TTC549 (cell line): Measurements from ENCODE around the gene VGLL1.

Experiments used
- FAIRE-seq: peaks from 2 replicates; lab custom pipeline; 2012; peaks lifted over from hg19 to GRCh38; lab: Jason Lieb, UNC

The VGLL1 gene

DNA sequence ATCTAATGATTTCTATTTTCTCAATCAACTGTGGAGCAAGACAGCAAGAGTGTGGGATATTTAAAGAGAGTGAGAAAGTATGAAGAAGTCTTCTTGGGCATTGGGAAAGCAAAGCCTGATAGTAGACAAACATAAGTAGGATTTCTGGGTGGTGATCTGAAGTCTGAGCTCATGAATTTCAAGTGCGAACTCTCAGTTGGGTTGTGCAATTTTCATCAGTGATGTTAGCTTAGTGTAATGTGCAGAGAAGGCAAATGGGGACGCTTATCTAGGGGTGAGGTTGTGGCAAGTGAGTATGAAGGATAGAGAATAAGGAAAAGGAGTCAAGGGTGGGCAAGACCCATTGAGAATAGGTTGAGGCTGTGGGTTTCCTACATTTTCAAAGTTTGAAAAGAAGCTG, 23.7 kb downstream of the VGLL1 start:
- FAIRE-seq = no peak

DNA sequence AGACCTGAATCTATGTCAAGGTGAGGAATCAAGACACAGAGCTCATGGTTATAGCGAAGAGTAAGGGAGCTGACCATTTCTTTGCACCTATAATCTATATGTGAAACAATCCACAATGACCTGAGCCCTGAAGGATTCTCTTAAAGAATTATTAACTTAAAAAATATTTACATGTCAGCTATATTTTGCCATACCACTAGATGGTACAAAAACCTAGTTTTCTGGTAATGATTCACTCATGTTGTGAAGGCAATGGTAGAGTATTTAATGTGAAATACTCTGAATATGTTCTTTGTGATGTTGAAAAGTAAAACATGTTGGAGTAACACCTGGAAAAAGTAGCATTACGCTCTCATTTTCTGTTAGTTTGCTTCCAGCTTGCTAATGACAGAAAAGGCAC, 40.0 kb downstream of the VGLL1 start:
- FAIRE-seq = no peak

DNA sequence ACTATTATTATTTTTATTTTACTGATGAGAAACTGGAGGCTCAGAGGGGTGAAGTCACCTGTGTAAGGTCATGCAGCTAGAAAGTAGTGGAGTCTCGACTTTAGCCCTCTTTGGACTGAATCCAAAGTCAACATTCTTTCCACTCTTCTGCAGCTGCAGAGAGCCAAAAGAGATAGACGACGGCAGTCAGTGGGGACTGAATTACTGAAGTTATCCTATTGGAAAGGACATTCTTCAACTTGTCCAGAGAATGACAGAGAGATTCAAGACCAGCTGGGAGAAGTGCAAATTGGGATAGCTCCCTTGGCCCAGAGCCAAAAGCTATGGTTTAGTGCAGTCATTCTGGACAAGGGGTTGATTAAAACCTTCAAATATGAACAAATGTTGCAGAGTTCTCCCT, 42.5 kb downstream of the VGLL1 start:
- FAIRE-seq = no peak

DNA sequence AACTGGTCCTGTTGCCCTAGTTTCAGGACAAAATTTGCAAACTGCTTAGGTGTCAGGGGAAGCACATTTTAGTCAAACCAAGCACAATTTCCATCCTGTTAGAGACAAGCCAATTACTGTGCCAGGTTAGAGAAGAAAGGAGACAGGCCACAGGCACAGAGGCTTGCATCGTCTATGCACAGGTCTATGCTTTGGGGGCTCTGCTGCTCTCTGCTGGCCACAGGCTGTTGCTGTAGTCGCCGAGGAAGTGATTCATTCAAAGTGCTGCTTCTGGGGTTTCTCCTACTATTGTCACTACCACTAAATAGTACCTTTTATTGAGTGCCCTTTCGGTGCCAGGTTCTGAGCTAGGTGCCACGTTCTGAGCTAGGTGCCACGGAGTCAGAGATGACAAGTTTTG, 45.5 kb downstream of the VGLL1 start:
- FAIRE-seq = no peak

DNA sequence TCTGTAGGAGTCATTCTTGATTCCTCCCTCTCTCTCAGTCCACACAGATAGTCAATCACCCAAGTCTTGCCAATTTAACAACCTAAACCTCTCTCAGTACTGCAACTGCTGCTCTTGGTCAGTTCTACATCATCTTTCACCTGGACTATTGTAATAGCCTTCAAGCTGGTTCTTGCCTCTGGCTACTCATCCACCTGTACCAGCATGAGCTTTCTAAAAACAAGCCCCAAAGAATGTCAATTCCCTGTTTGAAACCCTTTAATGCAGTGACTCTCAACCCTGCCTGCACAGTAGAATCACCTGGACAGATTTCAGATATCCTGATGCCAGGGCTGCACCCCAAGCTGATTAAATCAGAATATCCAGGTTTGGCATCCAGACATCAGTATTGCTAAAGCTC, 48.3 kb downstream of the VGLL1 start:
- no peak for FAIRE-seq

DNA sequence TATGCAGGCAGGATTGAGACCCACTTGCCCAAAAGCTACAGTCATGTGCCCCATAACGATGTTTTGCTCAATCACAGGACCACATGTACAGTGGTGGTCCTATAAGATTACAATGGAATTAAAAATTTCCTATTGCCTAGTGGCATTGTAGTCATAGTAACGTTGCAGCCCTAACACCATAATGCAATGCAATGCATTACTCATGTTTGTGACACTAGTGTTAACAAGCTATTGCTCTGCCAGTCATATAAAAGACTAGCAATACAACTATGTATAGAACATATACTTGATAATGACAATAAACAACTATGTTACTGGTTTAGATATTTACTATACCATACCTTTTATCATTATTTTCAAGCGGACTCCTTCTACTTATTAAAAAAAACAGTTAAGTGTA, 50.6 kb downstream of the VGLL1 start:
- FAIRE-seq = no peak

DNA sequence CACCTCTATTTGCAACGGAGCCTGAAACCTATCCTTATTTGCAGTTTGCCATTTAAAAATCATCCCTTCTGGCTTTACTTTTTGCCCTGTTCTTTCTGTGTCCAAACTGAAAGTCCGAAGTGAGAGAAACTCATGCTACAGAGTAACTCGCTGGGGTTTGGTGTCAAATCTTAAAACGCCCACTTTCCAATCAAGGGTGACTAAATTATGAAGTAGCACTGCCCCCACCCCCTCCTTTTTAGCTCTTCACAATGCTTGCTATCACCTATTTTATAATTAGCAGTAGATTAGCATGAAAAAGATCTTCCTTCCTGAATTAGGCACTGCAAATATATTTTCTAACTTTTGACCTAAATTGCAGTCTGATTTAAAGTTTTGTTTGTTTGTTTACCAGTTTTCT, 52.5 kb downstream of the VGLL1 start:
- FAIRE-seq = no peak

DNA sequence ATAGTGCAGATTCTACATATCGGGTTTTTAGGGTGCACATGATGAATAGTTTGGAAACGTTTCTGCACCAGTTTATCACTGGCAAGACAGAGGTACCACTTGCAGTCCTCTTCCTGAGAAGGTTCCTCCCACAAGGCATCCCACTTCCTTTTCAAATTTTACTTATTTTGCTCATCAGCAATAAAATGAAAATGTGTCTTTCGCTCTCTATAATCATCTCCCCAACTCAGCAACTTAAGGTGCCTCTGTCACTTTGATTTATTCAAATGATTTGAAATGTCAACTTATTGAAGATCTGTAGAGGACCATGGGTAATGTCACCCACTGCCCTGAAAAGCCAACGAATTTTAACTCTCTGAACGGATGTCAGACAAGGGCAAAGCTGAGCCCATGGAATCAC, 53.2 kb downstream of the VGLL1 start:
- FAIRE-seq = no peak

DNA sequence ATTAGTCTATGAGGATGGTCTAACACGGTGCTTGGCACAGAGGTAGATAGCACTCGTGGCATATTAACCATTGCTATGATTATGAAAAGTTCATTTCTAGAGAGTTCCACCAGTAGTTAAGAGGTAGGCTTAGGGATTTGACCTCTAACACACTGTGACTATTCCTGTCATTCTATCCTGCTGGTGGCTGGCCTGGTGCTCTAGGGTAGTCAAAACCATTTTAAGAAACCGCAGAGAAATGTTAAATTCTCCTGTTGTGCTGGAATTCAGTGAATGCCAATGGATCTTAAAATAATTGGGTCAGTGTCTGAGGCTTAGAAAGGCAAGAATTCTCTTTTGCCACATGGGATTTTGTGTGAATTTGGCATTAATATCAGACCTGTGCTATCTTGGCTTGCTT, 53.9 kb downstream of the VGLL1 start:
- no peak for FAIRE-seq

DNA sequence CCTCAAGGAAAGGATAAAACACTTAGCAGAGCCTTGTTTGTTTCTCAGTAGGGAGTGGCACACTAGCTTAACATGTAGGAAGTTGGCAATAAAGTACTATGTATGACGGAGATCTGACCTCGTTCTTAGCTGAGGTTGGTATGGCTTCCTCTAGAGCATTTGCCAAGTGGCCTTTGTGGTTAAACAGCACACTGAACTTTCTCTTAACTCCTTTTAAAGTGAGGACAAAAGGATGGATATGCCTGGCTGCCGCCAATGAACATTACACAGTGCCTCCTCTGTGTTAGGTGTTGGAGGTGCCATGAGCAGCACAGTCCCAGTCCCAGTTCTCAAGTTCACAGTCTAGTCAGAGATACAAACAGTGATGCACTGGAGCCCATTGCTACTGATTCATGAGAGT, 54.4 kb downstream of the VGLL1 start:
- no peak for FAIRE-seq

DNA sequence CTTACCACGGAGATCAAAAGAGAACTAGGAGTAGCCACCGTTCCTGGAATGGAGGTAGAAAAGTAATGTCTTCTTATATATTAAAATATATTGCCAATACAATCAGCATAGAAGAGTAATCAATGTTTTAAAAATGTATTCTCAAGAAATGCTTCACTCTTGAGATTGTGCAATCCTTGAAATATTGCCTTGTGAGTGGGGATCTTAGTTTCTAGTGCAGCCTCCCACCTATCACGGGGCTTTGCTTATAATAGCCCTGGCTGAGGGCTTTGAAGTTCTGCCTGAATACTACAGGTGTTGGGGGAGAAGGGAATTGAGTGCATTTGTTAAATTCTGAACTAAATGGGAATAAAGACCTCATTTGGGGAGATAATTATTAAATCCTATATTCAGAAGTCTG, 55.5 kb downstream of the VGLL1 start:
- no peak for FAIRE-seq

DNA sequence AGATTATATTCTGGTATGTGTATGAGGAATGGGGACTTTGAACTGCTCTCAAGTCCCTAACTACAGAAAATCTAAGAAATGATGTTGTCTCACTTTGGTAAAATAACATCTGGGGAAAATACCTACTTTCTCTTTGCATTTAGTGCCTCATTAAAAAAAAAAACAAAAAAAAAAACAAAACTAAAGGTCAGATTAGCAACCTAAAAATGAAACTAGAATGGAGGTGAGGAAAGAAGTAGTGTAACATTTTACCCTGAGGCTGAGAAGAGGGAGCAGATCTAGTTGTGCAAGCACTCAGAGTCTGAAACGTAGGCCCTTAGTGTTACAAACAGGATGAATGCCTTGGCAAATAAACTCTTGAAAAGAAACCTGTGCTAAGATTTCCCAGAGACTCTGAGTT, 56.0 kb downstream of the VGLL1 start:
- no peak for FAIRE-seq

DNA sequence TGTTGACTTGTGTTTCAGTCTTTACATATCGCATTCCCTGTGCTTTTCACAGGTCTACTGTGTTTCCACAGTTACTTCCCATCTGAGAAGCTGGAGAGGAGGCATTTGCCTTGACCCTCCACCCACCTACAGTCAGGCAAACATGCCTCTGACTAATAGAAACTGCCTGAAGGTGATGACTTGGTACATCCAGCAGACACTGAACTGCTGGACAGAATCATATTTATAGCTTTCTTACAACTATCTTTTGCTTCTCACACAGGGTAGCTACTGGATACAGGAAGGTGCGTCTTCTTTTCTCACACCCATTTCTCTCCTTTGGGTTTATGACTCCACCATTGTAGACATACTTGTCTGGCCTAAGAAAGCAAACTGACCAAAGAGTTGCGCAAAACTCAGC, 58.0 kb downstream of the VGLL1 start:
- no peak for FAIRE-seq

DNA sequence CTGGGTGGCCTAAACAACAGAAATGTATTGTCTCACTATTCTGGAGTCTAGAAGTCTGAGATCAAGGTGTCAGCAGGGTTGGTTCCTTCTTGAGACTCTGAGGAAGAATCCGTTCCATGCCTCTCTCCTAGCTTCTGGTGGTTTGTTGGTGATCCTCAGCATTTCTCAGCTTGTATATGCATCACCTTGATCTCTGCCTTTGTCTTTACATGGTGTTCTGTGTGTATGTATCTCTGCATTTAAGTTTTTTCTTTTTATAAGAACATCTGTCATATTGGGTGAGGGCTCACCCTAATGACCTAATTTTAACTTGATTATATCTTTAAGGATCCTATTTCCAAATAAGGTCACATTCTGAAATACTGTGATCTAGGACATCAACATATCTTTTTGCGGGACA, 65.3 kb downstream of the VGLL1 start:
- FAIRE-seq = no peak

DNA sequence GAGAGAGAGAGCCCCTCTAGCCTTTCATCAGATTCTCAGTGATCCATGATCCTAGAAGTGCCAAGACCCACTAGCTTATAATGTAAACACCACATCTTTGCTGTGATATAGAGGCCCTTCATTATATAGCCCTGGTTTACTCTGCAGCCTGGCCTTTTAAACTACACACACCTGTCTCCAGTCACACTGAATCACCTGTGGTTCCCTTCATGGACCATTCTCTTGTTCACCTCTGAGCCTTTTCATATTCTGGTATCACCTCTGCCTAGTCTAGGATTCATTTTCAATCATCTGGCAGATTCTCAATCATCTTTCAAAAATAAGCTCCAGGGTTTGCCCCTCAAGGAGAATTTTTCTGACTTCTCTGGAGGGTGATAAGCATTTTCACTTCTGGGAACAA, 65.9 kb downstream of the VGLL1 start:
- FAIRE-seq = no peak

DNA sequence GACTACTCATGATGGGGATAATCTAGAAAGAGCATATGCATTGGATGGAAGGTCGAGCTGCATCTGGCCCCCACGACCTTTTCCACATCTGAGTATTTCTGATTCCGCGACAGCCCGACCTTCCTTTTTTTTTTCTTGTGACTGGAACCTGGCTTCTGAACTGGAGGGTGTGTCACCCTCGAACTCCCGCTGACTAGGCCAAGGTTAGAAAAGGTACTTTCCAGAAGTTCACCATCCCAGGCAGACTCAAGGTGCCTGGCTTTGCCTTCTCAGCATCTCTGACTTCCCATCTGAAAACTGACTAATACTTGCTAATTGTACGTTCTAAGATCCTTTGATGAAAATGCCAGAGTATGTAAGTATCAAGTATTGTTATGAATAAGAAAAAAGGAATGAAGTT, 66.6 kb downstream of the VGLL1 start:
- FAIRE-seq = no peak

DNA sequence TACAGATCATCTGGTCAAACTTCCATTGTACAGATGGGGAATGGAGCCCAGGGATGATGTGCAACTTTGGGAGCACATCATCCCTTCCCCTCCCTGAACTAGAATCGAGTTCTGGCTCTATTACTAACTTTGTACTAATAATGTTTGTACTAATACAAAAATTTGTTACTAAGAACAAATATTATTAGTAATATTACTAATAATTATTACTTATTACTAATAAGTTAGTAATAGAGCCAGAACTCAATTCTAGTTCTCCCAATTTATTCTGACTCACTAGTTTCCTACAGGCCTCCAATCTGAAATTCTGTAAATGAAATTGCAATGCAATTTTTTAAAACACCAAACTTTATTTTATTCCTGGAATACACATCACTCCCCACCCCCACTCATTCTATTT, 68.0 kb downstream of the VGLL1 start:
- FAIRE-seq = no peak
